ENCODE results near the gene PSPN.

PSPN gene

DNA sequence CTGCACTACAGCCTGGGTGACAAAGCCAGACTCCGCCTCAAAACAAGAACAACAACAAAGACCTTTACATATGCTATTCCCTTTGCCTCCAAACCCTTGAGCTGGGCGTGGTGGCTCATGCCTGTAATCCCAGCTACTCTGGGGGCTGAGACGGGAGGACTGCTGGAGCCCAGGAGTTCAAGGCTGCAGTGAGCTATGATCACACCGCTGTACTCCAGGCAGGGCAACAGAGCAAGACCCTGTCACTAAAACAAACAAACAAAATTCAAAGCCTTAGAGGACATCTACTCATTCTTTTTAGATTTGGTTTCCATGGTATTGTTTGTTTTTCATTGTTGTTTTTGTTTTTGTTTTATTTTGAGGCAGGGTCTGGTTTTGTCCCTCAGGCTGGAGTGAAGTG, 50.1 kb downstream of the PSPN start:
- no peak for DNase-seq (ENCODE audit: low read depth)
